ENCODE data around the gene GOLIM4.

Gene GOLIM4

GRCh38 chr3:168047190-168047795, 48.4 kb downstream of the GOLIM4 start:
- no peaks in the 10 kb centered on the region for H3K9me3 ChIP-seq (ENCODE audit: insufficient read depth, low read length)
- DNase-seq (ENCODE audit: low read depth, low spot score), result peak; percentile 43
- H3K27me3 ChIP-seq (ENCODE audit: insufficient read depth, insufficient read length), result no peaks in the 10 kb centered on the region
- peaks cover 15% of the 10 kb centered on the region for H3K36me3 ChIP-seq (ENCODE audit: insufficient read depth, insufficient read length, low read length)
- no peak overlapping the region for H3K4me3 ChIP-seq (ENCODE audit: insufficient read length, low read depth)
- TF ChIP-seq SUZ12 (IDR thresholded peaks at IDR 0.05; ENCODE audit: extremely low read depth, insufficient read depth, insufficient read length) (no peak), ZNF274 (IDR thresholded peaks at IDR 0.05; ENCODE audit: low read depth, low read length) (no peak), YY1 (IDR thresholded peaks at IDR 0.05; ENCODE audit: insufficient read depth, insufficient read length) (no peak)
- no peak overlapping the region for H3K9ac ChIP-seq (ENCODE audit: insufficient read length, low read depth)
- H3K4me1 ChIP-seq (ENCODE audit: insufficient read depth, insufficient read length), result no peaks in the 10 kb centered on the region

DNA sequence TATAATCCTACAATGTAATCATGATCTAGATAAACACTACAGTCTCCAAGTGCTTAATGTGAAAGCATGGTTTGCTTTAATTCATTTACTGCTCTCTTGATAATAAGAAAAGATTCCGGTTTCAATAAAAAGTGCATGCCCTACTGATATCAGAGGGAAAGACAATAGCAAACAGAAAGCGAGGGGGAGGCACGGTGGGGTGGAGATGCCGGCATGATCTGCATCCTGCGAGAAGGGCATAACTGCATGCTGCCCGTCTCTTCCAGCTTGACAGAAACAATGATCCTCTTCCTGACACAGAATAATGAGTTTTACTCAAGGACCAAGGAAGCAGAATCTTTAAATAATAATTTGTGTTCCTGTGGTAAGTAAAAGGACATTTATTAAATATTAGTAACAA, 51.7 kb downstream of the GOLIM4 start:
- DNase-seq (ENCODE audit: low read depth, low spot score), result no peak
- Histone ChIP-seq H3K4me3 (ENCODE audit: insufficient read length, low read depth) (no peak overlapping the region), H3K9ac (ENCODE audit: insufficient read length, low read depth) (no peak overlapping the region), H3K9me3 (ENCODE audit: insufficient read depth, low read length) (no peaks in the 10 kb centered on the region), H3K4me1 (ENCODE audit: insufficient read depth, insufficient read length) (no peaks in the 10 kb centered on the region), H3K36me3 (ENCODE audit: insufficient read depth, insufficient read length, low read length) (peaks cover 31% of the 10 kb centered on the region), H3K27me3 (ENCODE audit: insufficient read depth, insufficient read length) (no peaks in the 10 kb centered on the region)
- no peak for TF ChIP-seq SUZ12 (IDR thresholded peaks at IDR 0.05; ENCODE audit: extremely low read depth, insufficient read depth, insufficient read length)
- no peak for TF ChIP-seq ZNF274 (IDR thresholded peaks at IDR 0.05; ENCODE audit: low read depth, low read length)
- TF ChIP-seq YY1 (IDR thresholded peaks at IDR 0.05; ENCODE audit: insufficient read depth, insufficient read length), result no peak

- DNase-seq (ENCODE audit: low read depth, low spot score), result peak; percentile 33
- Histone ChIP-seq H3K9me3 (ENCODE audit: insufficient read depth, low read length) (no peaks in the 10 kb centered on the region), H3K4me1 (ENCODE audit: insufficient read depth, insufficient read length) (no peaks in the 10 kb centered on the region), H3K4me3 (ENCODE audit: insufficient read length, low read depth) (no peak overlapping the region), H3K9ac (ENCODE audit: insufficient read length, low read depth) (no peak overlapping the region), H3K36me3 (ENCODE audit: insufficient read depth, insufficient read length, low read length) (peaks cover 46% of the 10 kb centered on the region), H3K27me3 (ENCODE audit: insufficient read depth, insufficient read length) (no peaks in the 10 kb centered on the region)
- no peak for TF ChIP-seq YY1 (IDR thresholded peaks at IDR 0.05; ENCODE audit: insufficient read depth, insufficient read length)
- TF ChIP-seq ZNF274 (IDR thresholded peaks at IDR 0.05; ENCODE audit: low read depth, low read length), result no peak
- TF ChIP-seq SUZ12 (IDR thresholded peaks at IDR 0.05; ENCODE audit: extremely low read depth, insufficient read depth, insufficient read length), result no peak
Measured at GRCh38 chr3:168040607-168041208, 55.0 kb downstream of the GOLIM4 start.

DNA sequence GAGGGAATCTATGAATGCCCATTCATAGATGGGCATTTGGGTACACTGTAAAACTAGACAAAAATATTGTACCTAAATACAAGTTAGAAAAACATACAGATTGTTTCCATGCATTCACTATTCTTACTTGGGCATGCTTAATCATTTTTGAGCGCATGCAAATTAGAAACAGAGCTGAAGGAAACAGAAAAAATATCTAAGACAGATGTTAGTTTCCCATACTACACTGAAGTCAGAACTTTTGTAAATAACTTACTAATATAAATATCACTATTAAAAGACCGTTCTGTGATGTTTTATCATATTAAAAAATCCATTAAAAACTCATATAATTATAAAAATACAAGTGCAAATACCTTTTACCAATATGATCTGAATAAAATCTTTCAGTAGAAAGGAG, 58.7 kb downstream of the GOLIM4 start:
- H3K4me1 ChIP-seq (ENCODE audit: insufficient read depth, insufficient read length), result no peaks in the 10 kb centered on the region
- no peaks in the 10 kb centered on the region for H3K27me3 ChIP-seq (ENCODE audit: insufficient read depth, insufficient read length)
- H3K36me3 ChIP-seq (ENCODE audit: insufficient read depth, insufficient read length, low read length), result peaks cover 39% of the 10 kb centered on the region
- H3K9me3 ChIP-seq (ENCODE audit: insufficient read depth, low read length), result no peaks in the 10 kb centered on the region
- H3K4me3 ChIP-seq (ENCODE audit: insufficient read length, low read depth), result no peak overlapping the region
- TF ChIP-seq YY1 (IDR thresholded peaks at IDR 0.05; ENCODE audit: insufficient read depth, insufficient read length) (no peak), ZNF274 (IDR thresholded peaks at IDR 0.05; ENCODE audit: low read depth, low read length) (no peak), SUZ12 (IDR thresholded peaks at IDR 0.05; ENCODE audit: extremely low read depth, insufficient read depth, insufficient read length) (no peak)
- H3K9ac ChIP-seq (ENCODE audit: insufficient read length, low read depth), result no peak overlapping the region
- no peak for DNase-seq (ENCODE audit: low read depth, low spot score)

DNA sequence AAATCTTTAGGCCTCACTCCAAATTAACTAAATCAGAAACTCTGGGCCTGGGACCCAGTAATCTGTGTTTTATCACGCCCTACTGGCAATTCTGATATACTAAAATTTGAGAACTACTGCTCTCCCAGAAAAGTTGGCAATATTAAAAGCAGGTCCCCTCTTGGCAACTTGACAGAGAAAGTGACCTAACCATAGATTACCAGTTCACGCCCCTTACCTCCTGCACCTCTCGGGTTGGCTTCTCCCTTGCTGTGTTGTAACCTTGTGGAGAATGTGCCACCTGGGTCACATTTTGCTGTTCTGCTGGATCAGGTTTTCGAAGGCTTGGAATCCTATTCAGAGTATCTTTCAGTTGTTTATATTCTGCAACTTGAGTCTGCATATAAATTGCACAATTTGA, 59.1 kb downstream of the GOLIM4 start:
- TF ChIP-seq ZNF274 (IDR thresholded peaks at IDR 0.05; ENCODE audit: low read depth, low read length) (no peak), YY1 (IDR thresholded peaks at IDR 0.05; ENCODE audit: insufficient read depth, insufficient read length) (no peak), SUZ12 (IDR thresholded peaks at IDR 0.05; ENCODE audit: extremely low read depth, insufficient read depth, insufficient read length) (no peak)
- H3K4me1 ChIP-seq (ENCODE audit: insufficient read depth, insufficient read length), result no peaks in the 10 kb centered on the region
- DNase-seq (ENCODE audit: low read depth, low spot score), result no peak
- no peak overlapping the region for H3K9ac ChIP-seq (ENCODE audit: insufficient read length, low read depth)
- no peaks in the 10 kb centered on the region for H3K9me3 ChIP-seq (ENCODE audit: insufficient read depth, low read length)
- H3K36me3 ChIP-seq (ENCODE audit: insufficient read depth, insufficient read length, low read length), result peaks cover 39% of the 10 kb centered on the region
- H3K4me3 ChIP-seq (ENCODE audit: insufficient read length, low read depth), result no peak overlapping the region
- H3K27me3 ChIP-seq (ENCODE audit: insufficient read depth, insufficient read length), result no peaks in the 10 kb centered on the region

GRCh38 chr3:168034152-168034928, 61.4 kb downstream of the GOLIM4 start:
- DNase-seq (ENCODE audit: low read depth, low spot score), result no peak
- peaks cover 45% of the 10 kb centered on the region for H3K36me3 ChIP-seq (ENCODE audit: insufficient read depth, insufficient read length, low read length)
- no peaks in the 10 kb centered on the region for H3K4me1 ChIP-seq (ENCODE audit: insufficient read depth, insufficient read length)
- H3K4me3 ChIP-seq (ENCODE audit: insufficient read length, low read depth), result no peak overlapping the region
- H3K9ac ChIP-seq (ENCODE audit: insufficient read length, low read depth), result no peak overlapping the region
- H3K9me3 ChIP-seq (ENCODE audit: insufficient read depth, low read length), result no peaks in the 10 kb centered on the region
- no peaks in the 10 kb centered on the region for H3K27me3 ChIP-seq (ENCODE audit: insufficient read depth, insufficient read length)
- no peak for TF ChIP-seq YY1 (IDR thresholded peaks at IDR 0.05; ENCODE audit: insufficient read depth, insufficient read length)
- no peak for TF ChIP-seq ZNF274 (IDR thresholded peaks at IDR 0.05; ENCODE audit: low read depth, low read length)
- no peak for TF ChIP-seq SUZ12 (IDR thresholded peaks at IDR 0.05; ENCODE audit: extremely low read depth, insufficient read depth, insufficient read length)

GRCh38 chr3:168030577-168030976, 65.1 kb downstream of the GOLIM4 start:
- H3K4me1 ChIP-seq (ENCODE audit: insufficient read depth, insufficient read length), result no peaks in the 10 kb centered on the region
- DNase-seq (ENCODE audit: low read depth, low spot score), result no peak
- peaks cover 59% of the 10 kb centered on the region for H3K36me3 ChIP-seq (ENCODE audit: insufficient read depth, insufficient read length, low read length)

More at GRCh38 chr3:168030577-168030976, 65.1 kb downstream of the GOLIM4 start:
- Histone ChIP-seq H3K4me3 (ENCODE audit: insufficient read length, low read depth) (no peak overlapping the region), H3K9ac (ENCODE audit: insufficient read length, low read depth) (no peak overlapping the region), H3K27me3 (ENCODE audit: insufficient read depth, insufficient read length) (no peaks in the 10 kb centered on the region), H3K9me3 (ENCODE audit: insufficient read depth, low read length) (no peaks in the 10 kb centered on the region)
- no peak for TF ChIP-seq YY1 (IDR thresholded peaks at IDR 0.05; ENCODE audit: insufficient read depth, insufficient read length)
- no peak for TF ChIP-seq SUZ12 (IDR thresholded peaks at IDR 0.05; ENCODE audit: extremely low read depth, insufficient read depth, insufficient read length)
- no peak for TF ChIP-seq ZNF274 (IDR thresholded peaks at IDR 0.05; ENCODE audit: low read depth, low read length)

Measured in NT2/D1 (cell line).